HG03060 (cell line): ENCODE measurements around the gene FBXL14.

Experiments
- ATAC-seq: cut with Tn5 transposase; IDR thresholded peaks from one replicate; pipeline ENCODE4 v1.9.1; 2021; ENCODE audit warnings: low read depth, moderate number of reproducible peaks; ENCODE audit not compliant: unreplicated experiment

Gene FBXL14

GRCh38 chr12:1595690-1596347 lies 1.4 kb upstream of the FBXL14 start:
- no peak for ATAC-seq

- no peak for ATAC-seq
Observed at GRCh38 chr12:1595026-1595561, 713 bp upstream of the FBXL14 start.

- peak; percentile 6 for ATAC-seq
Observed at GRCh38 chr12:1594006-1594260, 448 bp downstream of the FBXL14 start.

- no peak for ATAC-seq
Observed at GRCh38 chr12:1593174-1594005, 991 bp downstream of the FBXL14 start.

- no peak for ATAC-seq
Observed at GRCh38 chr12:1592444-1593173, 1.8 kb downstream of the FBXL14 start.

GRCh38 chr12:1591543-1591942 lies 2.8 kb downstream of the FBXL14 start:
- ATAC-seq = no peak

- no peak for ATAC-seq
Observed at GRCh38 chr12:1591034-1591433, 3.3 kb downstream of the FBXL14 start.

GRCh38 chr12:1590221-1590979 lies 4.0 kb downstream of the FBXL14 start:
- no peak for ATAC-seq

GRCh38 chr12:1588575-1588947 lies 5.8 kb downstream of the FBXL14 start:
- no peak for ATAC-seq

GRCh38 chr12:1587927-1588574 lies 6.3 kb downstream of the FBXL14 start:
- ATAC-seq = no peak

GRCh38 chr12:1584326-1584725 lies 10.1 kb downstream of the FBXL14 start:
- no peak for ATAC-seq

- no peak for ATAC-seq
Observed at GRCh38 chr12:1583421-1584078, 10.8 kb downstream of the FBXL14 start.

- no peak for ATAC-seq
Observed at GRCh38 chr12:1582709-1583050, 11.7 kb downstream of the FBXL14 start.

- ATAC-seq = no peak
Observed at GRCh38 chr12:1581973-1582708, 12.2 kb downstream of the FBXL14 start.

GRCh38 chr12:1580526-1580925 lies 13.9 kb downstream of the FBXL14 start:
- no peak for ATAC-seq

GRCh38 chr12:1579651-1580435 lies 14.5 kb downstream of the FBXL14 start:
- no peak for ATAC-seq

GRCh38 chr12:1576410-1577241 lies 17.8 kb downstream of the FBXL14 start:
- ATAC-seq = no peak
